ENCODE results near the gene NR2F1.

NR2F1 gene

DNA sequence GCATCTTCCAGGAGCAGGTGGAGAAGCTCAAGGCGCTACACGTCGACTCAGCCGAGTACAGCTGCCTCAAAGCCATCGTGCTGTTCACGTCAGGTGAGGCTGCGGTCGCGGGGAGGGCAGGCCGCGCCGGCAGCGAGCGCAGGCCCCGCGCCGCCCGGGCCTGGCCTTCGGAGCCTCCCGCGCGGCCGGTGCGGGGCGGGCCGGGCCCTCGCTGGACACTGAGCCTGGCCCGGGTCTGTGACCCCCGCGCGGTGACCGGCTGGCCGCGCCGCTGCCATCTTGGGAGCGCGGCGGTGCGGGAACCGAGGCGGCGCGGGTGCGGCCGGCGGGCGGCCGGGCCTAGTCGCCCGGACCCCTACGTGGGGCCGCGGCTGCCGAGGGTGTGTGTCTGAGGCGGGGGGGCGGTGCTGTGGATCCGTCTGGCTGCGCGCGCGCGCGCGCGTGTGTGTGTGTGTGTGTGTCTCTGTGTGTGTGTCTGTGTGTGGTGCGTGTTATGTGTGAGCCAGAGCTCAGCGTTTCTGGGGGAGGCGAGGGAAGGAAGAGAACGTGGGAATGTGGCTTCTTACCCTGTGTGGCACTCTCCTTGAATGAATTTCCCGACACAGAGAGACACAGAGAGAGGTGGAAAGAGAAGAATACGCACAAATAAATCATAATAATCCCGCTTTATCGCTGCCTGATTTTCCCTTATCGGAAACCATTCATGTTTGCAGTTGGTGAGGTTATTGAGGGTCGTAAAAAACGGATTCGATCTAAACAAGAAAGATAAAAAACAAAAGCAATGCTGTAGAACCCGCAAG lies 5.5 kb downstream of the NR2F1 start:
- no peak for TF ChIP-seq EZH2phosphoT487 (IDR thresholded peaks at IDR 0.05; ENCODE audit: low read length)
- TF ChIP-seq, protein P1, sequence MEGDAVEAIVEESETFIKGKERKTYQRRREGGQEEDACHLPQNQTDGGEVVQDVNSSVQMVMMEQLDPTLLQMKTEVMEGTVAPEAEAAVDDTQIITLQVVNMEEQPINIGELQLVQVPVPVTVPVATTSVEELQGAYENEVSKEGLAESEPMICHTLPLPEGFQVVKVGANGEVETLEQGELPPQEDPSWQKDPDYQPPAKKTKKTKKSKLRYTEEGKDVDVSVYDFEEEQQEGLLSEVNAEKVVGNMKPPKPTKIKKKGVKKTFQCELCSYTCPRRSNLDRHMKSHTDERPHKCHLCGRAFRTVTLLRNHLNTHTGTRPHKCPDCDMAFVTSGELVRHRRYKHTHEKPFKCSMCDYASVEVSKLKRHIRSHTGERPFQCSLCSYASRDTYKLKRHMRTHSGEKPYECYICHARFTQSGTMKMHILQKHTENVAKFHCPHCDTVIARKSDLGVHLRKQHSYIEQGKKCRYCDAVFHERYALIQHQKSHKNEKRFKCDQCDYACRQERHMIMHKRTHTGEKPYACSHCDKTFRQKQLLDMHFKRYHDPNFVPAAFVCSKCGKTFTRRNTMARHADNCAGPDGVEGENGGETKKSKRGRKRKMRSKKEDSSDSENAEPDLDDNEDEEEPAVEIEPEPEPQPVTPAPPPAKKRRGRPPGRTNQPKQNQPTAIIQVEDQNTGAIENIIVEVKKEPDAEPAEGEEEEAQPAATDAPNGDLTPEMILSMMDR (IDR thresholded peaks at IDR 0.05; ENCODE audit: low read length), result no peak
- TF ChIP-seq EZH2 (optimal IDR thresholded peaks at IDR 0.05; ENCODE audit: low read depth, low read length), result no peak
- DNase-seq, result no peak
- H3K4me1 ChIP-seq (ENCODE audit: low read length), result no peaks in the 10 kb centered on the region
- no peak overlapping the region for H3K27ac ChIP-seq (ENCODE audit: low read length)
- H3F3A ChIP-seq (ENCODE audit: insufficient read depth, low read length), result no peaks in the 10 kb centered on the region
- H3K9me3 ChIP-seq (replicated peaks; ENCODE audit: insufficient read depth, low read length), result no peaks in the 10 kb centered on the region
- peaks cover 8% of the 10 kb centered on the region for H3K27me3 ChIP-seq (replicated peaks; ENCODE audit: insufficient read depth, low read length)
- H2AFZ ChIP-seq (ENCODE audit: low read length), result no peak overlapping the region
- H3K4me3 ChIP-seq (ENCODE audit: low read length), result no peak overlapping the region
- H3K79me2 ChIP-seq (ENCODE audit: low read length), result no peaks in the 10 kb centered on the region
- no peaks in the 10 kb centered on the region for H3K9me2 ChIP-seq (replicated peaks; ENCODE audit: insufficient read depth, low read length)
- no peak overlapping the region for H3K4me2 ChIP-seq (ENCODE audit: low read depth, low read length)
- H3K36me3 ChIP-seq (replicated peaks; ENCODE audit: insufficient read depth, low read length), result no peaks in the 10 kb centered on the region
- H4K20me1 ChIP-seq (ENCODE audit: insufficient read depth, low read length), result no peaks in the 10 kb centered on the region
- H3K9ac ChIP-seq (ENCODE audit: low read length), result no peak overlapping the region

DNA sequence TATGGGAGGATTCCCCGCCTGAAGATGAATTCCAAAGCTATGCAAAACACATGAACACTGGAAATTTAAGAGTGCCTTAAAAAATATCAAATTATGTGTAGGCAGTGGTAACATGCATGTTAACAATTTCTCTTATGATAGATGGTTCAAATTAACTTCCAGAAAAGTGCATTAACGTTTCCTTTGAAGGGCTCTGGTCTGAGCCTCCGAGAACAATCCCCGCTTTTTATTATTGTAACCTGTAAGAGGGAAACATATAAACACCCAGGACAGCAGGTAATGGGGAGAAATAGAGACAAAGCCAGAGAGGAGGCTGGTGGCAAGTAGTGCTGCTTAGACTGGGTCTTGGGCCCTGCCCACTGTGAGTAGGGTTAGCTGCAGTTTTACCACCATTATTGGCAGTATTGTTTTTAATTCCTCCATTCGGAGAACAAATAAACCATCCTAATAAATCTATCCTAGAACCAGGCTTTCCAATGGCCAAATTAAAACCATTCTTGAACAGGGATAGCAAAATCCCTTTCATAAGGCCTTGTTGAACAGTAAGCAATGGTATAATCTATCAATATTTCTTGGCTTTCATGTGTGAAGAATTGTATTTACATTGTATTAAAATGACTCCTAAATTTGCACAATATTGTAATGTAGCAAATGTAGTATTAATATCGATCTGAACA lies 6.3 kb downstream of the NR2F1 start:
- Histone ChIP-seq H2AFZ (ENCODE audit: low read length) (no peak overlapping the region), H3K4me2 (ENCODE audit: low read depth, low read length) (no peak overlapping the region), H4K20me1 (ENCODE audit: insufficient read depth, low read length) (no peaks in the 10 kb centered on the region), H3K9ac (ENCODE audit: low read length) (no peak overlapping the region), H3K4me1 (ENCODE audit: low read length) (no peaks in the 10 kb centered on the region), H3K4me3 (ENCODE audit: low read length) (no peak overlapping the region), H3F3A (ENCODE audit: insufficient read depth, low read length) (no peaks in the 10 kb centered on the region), H3K9me3 (replicated peaks; ENCODE audit: insufficient read depth, low read length) (no peaks in the 10 kb centered on the region), H3K79me2 (ENCODE audit: low read length) (no peaks in the 10 kb centered on the region), H3K36me3 (replicated peaks; ENCODE audit: insufficient read depth, low read length) (no peaks in the 10 kb centered on the region), H3K9me2 (replicated peaks; ENCODE audit: insufficient read depth, low read length) (no peaks in the 10 kb centered on the region), H3K27me3 (replicated peaks; ENCODE audit: insufficient read depth, low read length) (0 out of 2 replicates have a peak, but pooled peaks cover 6% of the 10 kb centered on the region), H3K27ac (ENCODE audit: low read length) (no peak overlapping the region)
- DNase-seq, result no peak
- TF ChIP-seq EZH2 (optimal IDR thresholded peaks at IDR 0.05; ENCODE audit: low read depth, low read length) (no peak), EZH2phosphoT487 (IDR thresholded peaks at IDR 0.05; ENCODE audit: low read length) (no peak)
- TF ChIP-seq, protein P1 (IDR thresholded peaks at IDR 0.05; ENCODE audit: low read length), result no peak

DNA sequence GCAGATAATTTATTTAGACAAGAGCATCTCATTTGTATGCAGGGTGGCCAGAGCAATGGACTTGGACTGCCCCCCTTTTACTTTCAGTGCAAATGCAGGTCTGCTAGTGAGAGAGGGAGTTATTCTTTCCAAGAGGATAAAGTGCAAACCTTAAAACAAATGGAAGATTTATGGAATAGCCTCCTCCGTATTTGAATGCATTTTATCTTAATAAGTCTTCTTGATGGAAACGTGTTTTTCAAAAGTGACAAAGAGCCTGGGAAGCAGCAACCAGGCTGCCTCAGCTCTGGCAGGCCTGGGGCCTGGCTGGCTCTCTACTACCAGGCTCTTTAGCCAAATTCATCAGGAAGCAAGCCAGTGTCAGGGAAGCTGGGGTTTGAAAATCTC lies 6.8 kb downstream of the NR2F1 start:
- no peaks in the 10 kb centered on the region for H3K9me2 ChIP-seq (replicated peaks; ENCODE audit: insufficient read depth, low read length)
- H4K20me1 ChIP-seq (ENCODE audit: insufficient read depth, low read length), result no peaks in the 10 kb centered on the region
- no peak for DNase-seq
- H3K36me3 ChIP-seq (replicated peaks; ENCODE audit: insufficient read depth, low read length), result no peaks in the 10 kb centered on the region
- no peak overlapping the region for H3K9ac ChIP-seq (ENCODE audit: low read length)
- no peaks in the 10 kb centered on the region for H3K4me1 ChIP-seq (ENCODE audit: low read length)
- no peaks in the 10 kb centered on the region for H3F3A ChIP-seq (ENCODE audit: insufficient read depth, low read length)
- H3K9me3 ChIP-seq (replicated peaks; ENCODE audit: insufficient read depth, low read length), result no peaks in the 10 kb centered on the region
- no peaks in the 10 kb centered on the region for H3K79me2 ChIP-seq (ENCODE audit: low read length)
- H3K4me3 ChIP-seq (ENCODE audit: low read length), result no peak overlapping the region
- 0 out of 2 replicates have a peak, but pooled peaks cover 6% of the 10 kb centered on the region for H3K27me3 ChIP-seq (replicated peaks; ENCODE audit: insufficient read depth, low read length)
- TF ChIP-seq EZH2phosphoT487 (IDR thresholded peaks at IDR 0.05; ENCODE audit: low read length) (no peak), EZH2 (optimal IDR thresholded peaks at IDR 0.05; ENCODE audit: low read depth, low read length) (no peak)
- TF ChIP-seq, protein P1 (IDR thresholded peaks at IDR 0.05; ENCODE audit: low read length), result no peak
- no peak overlapping the region for H2AFZ ChIP-seq (ENCODE audit: low read length)
- no peak overlapping the region for H3K4me2 ChIP-seq (ENCODE audit: low read depth, low read length)
- no peak overlapping the region for H3K27ac ChIP-seq (ENCODE audit: low read length)

Data from MM.1S (cell line).